Testis (tissue), 2 donors: Measurements from ENCODE around the gene KRT27.

ENCODE experiments used
- CTCF ChIP-seq, 3 experiments: fragments of 450-650 bp in 2 of 3; fragments of 200-600 bp in 1 of 3; sonication (generic) in 1 of 3; IDR thresholded peaks; one replicate each; pipeline ENCODE4 v1.5.1; 2016 to 2019; ENCODE audit warnings: antibody characterized with exemption in 3 of 3, mild to moderate bottlenecking in 2 of 3, moderate library complexity in 1 of 3
- POLR2A ChIP-seq: fragments of 450-650 bp; IDR thresholded peaks from one replicate; pipeline ENCODE4 v1.6.1; 2017; ENCODE audit warnings: antibody characterized with exemption, mild to moderate bottlenecking, moderate library complexity

GRCh38 chr17:40750391-40750790 is 32.0 kb downstream of the KRT27 start:
- TF ChIP-seq CTCF (IDR thresholded peaks at IDR 0.05) = no peak
- no peak for TF ChIP-seq POLR2A
